Measurements from ENCODE around the gene MYD88.

- TF ChIP-seq, protein P1, sequence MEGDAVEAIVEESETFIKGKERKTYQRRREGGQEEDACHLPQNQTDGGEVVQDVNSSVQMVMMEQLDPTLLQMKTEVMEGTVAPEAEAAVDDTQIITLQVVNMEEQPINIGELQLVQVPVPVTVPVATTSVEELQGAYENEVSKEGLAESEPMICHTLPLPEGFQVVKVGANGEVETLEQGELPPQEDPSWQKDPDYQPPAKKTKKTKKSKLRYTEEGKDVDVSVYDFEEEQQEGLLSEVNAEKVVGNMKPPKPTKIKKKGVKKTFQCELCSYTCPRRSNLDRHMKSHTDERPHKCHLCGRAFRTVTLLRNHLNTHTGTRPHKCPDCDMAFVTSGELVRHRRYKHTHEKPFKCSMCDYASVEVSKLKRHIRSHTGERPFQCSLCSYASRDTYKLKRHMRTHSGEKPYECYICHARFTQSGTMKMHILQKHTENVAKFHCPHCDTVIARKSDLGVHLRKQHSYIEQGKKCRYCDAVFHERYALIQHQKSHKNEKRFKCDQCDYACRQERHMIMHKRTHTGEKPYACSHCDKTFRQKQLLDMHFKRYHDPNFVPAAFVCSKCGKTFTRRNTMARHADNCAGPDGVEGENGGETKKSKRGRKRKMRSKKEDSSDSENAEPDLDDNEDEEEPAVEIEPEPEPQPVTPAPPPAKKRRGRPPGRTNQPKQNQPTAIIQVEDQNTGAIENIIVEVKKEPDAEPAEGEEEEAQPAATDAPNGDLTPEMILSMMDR (IDR thresholded peaks at IDR 0.05; ENCODE audit: poor library complexity), result no peak
- TF ChIP-seq EZH2phosphoT487 (IDR thresholded peaks at IDR 0.05; ENCODE audit: low read depth, severe bottlenecking, unreplicated experiment), result no peak
- no peak for TF ChIP-seq EZH2 (IDR thresholded peaks at IDR 0.05; ENCODE audit: borderline replicate concordance)
Measured at GRCh38 chr3:38155825-38156224, 17.4 kb downstream of the MYD88 start.
